GM12865 (cell line): ENCODE measurements around the gene GABRA5.

Source experiments
- DNase-seq: peaks from one replicate; pipeline ENCODE4 v3.0.0; 2010; ENCODE audit warnings: low read depth
- H3K4me3 ChIP-seq: 2 replicates; pipeline ENCODE4 v1.5.1; 2011; ENCODE audit warnings: mild to moderate bottlenecking, low read depth, low read length, control low read depth
- TF ChIP-seq, protein P1 (sequence below): IDR thresholded peaks from 2 replicates; pipeline ENCODE4 v1.5.1; 2011; ENCODE audit warnings: low read length, control low read depth, low read depth, inconsistent platforms; ENCODE audit not compliant: insufficient read depth; ENCODE audit errors: missing control alignments

The GABRA5 gene

DNA sequence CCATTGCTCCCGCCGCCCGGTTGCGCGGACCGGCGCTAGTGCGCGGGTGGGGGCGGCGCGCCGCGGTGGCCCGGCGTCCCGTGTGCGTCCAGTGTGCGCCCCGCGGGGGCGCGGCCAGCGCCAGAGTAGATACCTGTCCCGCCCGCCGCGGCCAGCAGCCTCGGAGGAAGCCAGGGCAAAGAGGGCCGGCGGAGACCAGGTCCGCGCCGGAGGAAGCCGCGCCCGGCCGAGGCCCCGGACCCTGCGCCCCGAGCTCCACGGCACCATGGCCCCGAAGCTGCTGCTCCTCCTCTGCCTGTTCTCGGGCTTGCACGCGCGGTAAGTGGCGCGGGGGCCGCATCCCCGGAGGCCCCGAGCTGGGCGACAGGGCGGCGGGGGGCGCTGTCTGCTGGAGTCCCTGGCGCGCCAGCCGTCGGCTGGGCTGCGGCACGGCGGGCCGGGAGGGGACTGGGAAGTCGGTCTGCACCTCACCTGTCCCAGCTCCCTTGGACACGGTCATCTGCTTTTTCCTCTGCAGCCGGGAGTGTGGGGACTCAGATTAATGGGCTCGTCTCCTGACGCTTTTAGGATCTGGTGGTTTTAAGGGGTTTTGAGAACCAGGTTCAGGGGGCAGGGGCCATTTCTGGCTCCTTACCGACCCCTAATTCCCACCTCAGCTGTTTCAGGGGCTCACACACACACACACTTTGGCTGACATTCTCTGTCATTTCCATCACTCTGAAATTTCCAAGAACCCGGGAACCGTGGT, 104.6 kb downstream of the GABRA5 start:
- H3K4me3 ChIP-seq: no peak overlapping the region
- DNase-seq: no peak

DNA sequence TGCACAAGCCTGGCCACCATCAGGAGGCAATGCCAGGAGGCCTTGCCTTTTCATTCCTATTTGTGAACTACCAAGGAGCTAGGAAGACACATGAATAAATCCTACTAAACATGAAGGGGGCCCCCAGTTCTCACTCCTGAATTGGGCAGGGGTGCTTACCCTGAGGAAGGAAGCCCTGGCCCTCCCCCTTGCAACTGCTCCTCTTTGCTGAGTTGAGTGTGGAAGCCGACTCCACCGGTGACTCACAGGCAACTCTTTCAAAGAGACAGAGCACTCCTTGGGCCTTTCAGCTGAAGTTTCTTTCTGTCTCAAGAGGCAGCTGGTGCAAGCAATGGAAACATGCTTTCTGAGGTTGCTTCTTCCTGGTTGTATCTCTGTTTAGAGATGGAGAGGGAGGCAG, 105.8 kb downstream of the GABRA5 start:
- TF ChIP-seq, protein P1, sequence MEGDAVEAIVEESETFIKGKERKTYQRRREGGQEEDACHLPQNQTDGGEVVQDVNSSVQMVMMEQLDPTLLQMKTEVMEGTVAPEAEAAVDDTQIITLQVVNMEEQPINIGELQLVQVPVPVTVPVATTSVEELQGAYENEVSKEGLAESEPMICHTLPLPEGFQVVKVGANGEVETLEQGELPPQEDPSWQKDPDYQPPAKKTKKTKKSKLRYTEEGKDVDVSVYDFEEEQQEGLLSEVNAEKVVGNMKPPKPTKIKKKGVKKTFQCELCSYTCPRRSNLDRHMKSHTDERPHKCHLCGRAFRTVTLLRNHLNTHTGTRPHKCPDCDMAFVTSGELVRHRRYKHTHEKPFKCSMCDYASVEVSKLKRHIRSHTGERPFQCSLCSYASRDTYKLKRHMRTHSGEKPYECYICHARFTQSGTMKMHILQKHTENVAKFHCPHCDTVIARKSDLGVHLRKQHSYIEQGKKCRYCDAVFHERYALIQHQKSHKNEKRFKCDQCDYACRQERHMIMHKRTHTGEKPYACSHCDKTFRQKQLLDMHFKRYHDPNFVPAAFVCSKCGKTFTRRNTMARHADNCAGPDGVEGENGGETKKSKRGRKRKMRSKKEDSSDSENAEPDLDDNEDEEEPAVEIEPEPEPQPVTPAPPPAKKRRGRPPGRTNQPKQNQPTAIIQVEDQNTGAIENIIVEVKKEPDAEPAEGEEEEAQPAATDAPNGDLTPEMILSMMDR: no peak
- no peak overlapping the region for H3K4me3 ChIP-seq
- no peak for DNase-seq

More for the DNA sequence above, 104.6 kb downstream of the GABRA5 start:
- TF ChIP-seq, protein P1: no peak

DNA sequence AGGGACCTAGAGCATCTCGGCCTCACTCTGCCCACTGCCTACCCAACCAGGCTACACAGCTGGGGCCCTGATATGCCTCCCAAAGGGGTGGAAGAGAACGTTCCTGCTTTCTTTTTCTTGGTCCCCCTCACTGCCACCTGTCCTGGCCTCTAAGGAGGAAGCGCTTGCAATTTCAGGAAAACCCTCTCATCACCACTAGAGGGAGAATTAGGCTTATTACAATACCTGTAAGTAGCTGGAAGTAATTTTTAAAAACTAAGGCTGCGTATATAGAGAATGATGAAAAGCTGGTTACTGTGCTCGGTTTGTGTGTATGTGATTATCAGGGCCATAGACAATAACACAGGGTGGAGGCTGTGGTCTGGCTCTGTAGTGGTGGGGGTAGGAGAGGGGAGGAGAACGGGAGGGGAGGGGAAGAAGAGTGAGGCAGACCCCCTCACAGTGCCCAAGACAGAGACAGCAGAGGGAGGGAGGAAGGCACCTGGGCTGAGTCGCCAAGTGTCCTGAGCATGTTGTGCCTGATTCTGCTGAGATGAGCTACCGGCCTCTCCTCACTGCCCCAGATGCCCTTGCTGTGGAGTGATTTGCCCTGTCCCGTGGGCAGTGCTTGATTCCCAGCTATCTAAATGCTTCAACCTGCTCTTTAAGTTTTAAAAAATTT, 107.4 kb downstream of the GABRA5 start:
- no peak for DNase-seq
- H3K4me3 ChIP-seq: no peak overlapping the region
- TF ChIP-seq, protein P1: no peak

DNA sequence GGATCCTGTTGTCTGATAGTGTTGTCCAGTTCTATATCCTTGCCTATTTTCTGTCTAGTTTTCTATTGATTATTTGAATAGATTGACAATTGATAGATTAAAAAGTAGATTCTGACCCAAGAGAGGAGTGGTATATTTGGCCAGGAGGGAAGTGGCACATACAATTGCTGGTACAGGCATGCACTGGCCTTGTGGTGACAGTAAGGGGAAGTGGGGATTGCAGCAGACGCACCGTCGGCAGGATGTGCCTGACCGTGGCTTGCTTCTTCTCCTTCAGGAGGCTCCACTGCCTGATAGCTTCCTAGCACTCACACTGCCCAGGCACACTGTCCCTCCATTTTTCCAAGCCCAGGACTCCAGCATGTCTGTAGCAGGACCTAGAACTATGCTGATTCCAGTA, 114.6 kb downstream of the GABRA5 start:
- no peak for DNase-seq
- H3K4me3 ChIP-seq: no peak overlapping the region
- TF ChIP-seq, protein P1: no peak

DNA sequence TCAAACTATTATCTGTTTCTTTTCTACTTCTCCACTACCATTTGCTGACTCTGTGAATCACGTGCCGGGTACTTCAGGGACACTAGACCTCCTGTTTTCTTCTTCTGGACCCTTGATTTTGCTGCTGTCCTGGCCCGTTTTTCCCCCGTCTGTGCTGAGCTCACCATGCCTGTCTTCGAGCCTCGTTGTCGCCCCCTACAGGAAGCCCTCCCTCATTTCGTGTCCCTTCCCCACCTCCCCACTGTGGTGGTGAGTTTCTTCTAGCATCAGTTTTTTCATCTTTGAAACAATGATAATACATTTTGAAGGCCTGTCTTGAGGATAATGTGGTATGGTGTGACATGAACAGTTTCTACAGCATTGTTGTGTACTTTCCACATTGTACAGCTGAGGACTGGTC, 117.0 kb downstream of the GABRA5 start:
- TF ChIP-seq, protein P1: no peak
- H3K4me3 ChIP-seq: no peak overlapping the region
- no peak for DNase-seq

DNA sequence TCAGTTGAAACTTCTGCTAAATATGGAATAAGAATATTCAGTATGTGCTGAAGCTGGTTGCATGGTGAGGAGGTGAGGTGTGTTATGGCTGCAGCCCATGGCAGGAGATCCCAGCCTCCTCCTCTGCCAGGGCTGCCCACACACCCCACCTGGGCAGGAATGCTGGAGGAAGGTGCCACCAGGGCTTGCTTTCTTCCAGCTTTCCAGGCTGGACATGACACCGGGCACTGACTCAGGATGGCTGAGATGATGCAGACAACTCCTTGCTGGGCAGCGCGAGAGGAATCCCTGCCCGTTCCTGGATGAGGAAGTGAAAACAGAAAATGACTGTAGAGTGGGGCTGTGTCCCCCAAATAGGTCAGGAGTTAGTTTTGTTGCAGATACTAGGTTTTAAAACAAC, 118.2 kb downstream of the GABRA5 start:
- no peak overlapping the region for H3K4me3 ChIP-seq
- TF ChIP-seq, protein P1: no peak
- DNase-seq: no peak

DNA sequence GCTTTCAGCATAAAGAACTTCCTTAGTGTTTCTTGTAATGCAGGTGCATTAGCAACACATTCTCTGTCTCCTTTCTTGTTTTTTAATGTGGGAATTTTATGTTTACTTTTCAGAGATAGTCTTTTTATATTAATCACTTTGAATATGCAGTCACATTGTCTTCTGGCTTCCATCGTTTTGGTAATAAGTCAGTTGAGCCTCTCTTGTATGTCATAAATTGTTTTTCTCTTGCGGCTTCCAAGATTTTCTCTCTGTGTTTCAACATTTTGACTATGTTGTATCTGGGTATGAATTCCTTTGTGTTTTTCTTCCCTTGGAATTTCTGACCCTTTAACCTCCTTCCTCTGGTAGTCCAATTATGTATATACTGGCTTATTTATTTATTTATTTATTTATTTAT, 129.4 kb downstream of the GABRA5 start:
- TF ChIP-seq, protein P1: no peak
- no peak overlapping the region for H3K4me3 ChIP-seq
- no peak for DNase-seq
